ENCODE results near the gene COG2.
"Not testable (repeated sequence)": the region's sequence is repeated elsewhere in the genome, so short reads cannot be mapped to it uniquely, and the experiment has no call there.

COG2 gene, protein sequence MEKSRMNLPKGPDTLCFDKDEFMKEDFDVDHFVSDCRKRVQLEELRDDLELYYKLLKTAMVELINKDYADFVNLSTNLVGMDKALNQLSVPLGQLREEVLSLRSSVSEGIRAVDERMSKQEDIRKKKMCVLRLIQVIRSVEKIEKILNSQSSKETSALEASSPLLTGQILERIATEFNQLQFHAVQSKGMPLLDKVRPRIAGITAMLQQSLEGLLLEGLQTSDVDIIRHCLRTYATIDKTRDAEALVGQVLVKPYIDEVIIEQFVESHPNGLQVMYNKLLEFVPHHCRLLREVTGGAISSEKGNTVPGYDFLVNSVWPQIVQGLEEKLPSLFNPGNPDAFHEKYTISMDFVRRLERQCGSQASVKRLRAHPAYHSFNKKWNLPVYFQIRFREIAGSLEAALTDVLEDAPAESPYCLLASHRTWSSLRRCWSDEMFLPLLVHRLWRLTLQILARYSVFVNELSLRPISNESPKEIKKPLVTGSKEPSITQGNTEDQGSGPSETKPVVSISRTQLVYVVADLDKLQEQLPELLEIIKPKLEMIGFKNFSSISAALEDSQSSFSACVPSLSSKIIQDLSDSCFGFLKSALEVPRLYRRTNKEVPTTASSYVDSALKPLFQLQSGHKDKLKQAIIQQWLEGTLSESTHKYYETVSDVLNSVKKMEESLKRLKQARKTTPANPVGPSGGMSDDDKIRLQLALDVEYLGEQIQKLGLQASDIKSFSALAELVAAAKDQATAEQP

DNA sequence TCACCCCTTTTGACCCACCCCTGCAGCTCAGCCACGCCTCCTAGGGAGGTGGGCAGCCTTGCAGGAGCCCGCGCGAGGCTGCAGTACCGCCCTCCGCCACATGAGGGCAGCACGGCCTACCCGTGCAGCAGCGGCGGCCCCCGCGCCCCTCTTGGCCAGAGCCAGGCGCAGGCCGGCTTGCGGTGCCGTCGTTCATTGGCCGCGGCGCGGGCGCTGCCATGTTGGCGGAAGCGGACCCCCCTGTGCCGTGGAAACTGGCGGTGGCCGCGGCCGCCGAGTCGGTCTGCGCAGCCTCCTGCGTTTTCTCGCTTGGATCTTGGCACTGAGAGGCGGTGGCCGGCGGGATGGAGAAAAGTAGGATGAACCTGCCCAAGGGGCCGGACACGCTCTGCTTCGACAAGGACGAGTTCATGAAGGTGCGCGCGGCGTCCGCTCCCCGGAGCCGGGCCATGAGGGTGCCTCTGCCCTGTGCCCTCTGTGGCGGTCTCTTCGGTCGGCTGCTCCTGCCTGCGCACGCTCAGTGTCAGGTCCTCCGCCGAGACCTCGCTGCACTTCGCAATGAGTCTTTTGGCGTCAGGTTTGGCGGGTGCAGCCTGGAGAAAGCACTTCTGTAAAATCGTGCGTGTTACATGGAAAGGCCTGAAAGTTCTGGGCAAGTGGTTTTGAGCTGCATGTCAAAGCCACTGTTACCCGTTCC lies at the start of gene COG2:
Gene COG2, plus strand, starts transcription at position 219 of the 697 bp plus-strand sequence. Its CDS starts 126 bp downstream, at position 345.
- peak; percentile 79 to 88 for DNase-seq

DNA sequence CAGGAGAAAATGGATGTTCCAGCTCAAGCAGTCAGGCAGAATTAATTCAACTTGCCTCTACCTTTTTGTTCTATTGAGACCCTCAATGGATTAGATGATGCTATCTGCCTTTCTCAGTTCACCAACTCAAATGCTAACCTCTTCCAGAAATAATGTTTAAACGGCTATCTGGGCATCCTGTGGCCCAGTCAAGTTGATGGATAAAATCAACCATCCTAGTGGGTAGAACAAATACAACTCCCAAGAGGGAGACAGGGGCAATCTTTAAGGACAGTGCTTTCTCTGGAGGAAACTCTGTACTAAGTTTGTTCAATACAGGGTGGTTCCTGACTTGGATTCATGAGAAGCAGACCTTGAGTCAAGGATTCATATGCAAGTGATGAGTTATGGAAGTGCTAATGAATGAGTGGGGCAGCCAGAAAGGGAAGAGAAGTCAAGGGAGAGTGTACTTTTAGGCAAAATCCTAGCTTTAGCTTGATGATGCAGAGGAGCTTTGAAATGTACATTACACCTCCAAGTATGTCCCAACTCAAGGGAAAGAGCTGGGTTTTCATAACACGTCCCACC lies 49.4 kb upstream of the COG2 start:
- no peak for DNase-seq

DNA sequence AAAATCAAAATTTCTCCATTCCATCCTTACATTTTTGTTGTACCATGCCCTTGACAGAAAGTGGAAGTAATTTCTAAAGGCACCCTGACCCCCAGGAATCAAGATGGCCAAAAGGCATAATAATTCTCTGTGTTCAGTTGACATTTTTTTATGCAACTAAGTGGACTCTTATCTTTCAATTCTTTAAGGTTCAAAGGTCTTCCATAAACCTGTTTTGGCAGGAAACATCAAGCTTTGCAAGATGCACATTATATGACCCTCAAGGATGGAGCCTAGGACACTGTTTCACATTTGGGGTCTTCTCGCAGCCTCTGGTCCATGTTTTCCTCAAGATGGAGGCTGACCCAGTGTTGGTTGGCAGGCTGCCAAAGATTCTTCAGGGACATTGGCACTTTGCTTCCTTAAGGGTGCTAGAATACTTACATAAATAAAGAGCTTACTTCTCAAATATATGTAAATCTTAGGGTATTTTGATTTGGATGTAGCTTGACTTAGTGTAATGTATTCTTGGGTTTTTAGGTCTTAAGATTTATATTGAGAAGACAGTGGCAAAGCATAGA lies 48.0 kb upstream of the COG2 start:
- no peak for DNase-seq

DNA sequence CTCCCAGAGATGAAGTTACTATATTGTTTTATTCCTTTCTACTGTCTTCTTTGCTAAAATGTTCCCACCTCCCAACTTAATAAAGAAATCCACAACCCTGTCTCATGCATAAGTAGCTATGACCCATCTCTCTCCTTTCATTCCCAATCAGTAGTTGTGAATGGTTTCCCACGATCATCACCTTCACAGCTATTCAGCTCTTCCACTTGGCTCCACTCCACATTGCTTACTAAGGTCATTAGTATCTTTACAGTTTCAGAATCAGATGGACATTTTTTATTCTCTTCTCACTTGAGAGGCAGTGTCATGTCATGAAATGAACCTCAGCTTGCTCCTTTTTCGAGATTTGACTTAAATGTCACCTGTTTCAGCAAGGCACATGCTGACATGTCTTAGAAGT lies 47.1 kb upstream of the COG2 start:
- no peak for DNase-seq

DNA sequence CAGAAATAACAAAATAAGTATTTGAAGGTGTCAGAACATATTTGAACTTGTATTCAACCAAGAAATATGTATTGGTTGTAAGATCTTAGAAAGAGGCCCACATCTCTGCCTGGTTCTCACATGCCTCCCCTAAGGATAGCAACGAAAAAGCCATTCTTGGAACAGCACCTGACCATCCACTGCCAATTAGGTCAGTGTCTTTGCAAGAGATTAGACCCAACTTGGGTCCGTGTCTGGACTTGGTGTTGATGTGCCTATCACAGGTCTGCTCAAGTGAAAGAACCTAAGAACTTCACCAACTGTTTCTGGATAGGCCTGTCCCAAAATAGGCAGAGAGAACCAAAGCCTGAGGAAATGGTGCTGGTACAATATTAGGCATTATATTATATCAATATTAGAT lies 46.0 kb upstream of the COG2 start:
- no peak for DNase-seq

DNA sequence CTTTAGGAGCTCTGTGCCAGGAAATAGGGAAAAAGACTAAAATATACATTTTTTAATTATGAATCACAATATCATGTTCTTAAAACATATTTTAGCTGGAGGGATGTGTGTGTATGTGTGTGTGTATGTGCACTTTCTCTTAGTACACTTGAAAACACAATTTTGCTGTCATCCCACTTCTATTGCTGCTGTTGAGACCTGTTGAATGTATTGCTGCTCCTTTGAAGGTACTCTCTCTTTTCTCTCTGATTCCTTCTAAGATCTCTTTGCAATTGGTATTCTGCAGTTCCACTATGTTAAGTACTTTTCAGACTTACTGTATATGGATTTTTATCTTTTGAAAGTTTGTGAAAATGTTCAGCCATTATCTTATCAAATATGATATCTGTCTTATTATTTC lies 43.5 kb upstream of the COG2 start:
- no peak for DNase-seq

DNA sequence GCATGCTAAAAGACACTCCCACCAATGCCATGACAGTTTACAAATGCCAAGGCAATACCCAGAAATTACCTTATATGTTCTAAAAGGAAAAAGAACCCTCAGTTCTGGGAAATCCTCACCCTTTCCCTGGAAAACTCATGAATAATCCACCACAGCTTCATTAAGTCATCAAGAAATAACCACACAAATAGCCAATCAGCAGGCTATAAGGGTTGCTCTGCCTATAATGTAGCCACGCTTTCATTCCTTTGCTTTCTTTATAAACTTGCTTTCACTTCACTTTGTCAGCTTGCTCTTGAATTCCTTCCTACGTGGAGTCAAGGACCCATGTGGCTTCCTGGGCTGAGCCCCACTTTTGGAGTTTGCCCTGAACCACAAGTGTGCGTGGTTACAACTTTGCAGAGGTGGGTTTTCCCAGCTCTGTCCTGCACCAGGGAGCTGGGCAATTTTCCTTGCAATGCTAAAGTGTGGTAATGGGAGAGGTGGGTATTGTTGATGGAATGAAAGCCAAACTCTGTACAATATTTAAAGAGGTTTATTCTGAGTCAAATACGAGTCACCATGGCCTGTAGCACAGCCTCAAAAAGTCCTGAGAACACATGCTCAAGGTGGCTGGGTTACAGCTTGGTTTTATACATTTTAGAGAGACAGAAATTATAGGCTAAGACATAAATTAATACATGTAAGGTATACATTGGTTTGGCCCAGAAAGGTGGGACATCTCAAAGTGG lies 42.2 kb upstream of the COG2 start:
- no peak for DNase-seq

DNA sequence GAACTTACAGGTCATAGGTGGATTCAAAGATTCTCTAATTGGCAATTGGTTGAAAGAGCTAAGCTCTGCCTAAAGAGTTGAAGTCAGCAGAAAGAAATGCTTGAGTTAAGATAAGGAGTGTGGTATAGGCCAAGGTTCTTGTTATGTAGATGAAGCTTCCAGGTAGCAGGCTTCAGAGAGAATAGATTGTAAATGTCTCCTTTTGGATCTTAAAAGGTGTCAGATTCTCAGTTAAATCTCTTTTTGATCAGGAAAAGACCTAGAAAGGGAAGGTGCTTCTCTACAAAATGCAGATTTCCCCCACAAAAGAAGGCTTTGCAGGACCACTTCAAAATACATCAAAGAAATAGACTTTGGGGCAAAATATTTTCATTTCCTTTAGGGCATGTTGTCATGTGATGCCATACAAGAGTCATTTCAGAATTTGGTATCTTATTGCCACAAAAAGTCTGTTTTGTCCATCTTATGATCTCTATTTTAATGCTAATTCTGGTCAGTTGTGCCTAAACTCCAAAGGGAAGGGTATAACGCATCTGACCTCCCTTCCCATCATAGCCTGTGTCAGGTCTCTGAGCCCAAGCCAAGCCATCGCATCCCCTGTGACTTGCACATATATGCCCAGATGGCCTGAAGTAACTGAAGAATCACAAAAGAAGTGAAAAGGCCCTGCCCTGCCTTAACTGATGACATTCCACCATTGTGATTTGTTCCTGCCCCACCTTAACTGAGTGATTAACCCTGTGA lies 41.5 kb upstream of the COG2 start:
- DNase-seq, result not testable (repeated sequence)

DNA sequence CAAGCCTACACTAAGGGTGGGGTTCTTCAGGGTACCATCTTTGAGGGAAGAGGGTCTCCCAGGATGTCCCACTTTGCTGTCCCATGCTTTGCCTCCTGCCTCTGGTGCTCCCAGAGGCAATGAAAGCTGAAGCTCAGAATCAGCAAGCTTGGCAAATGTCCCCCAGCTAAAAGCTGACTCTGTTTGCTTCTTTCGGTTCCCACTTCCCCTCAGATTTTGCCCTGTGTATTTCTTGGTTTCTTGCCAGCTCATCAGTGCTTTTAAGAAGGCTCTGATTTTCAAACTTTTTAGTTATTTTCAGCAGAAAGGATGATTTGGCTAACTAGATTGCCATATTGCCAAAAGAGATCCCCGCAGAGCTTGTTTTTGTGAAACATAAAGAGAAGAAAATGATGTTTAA lies 33.1 kb upstream of the COG2 start:
- DNase-seq, result no peak

DNA sequence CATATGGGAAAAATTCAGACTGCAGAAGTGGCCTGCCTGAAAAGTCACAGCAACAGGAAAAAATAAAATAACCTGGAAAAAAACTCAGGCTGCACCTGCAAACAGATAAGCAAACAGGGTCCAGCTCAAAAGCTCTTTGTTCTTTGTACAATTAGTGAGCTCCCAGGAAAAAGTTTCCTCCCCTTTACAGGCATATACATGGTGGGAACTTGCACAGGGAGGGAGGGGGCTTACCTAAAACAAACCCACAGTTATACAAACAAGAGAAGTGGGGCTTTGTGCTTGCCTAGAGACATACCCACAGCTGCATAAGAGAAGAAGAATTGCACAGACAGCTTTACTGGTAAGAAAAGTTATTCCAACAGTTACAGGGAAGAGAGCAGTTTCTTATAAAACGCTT lies 31.7 kb upstream of the COG2 start:
- DNase-seq, result no peak

DNA sequence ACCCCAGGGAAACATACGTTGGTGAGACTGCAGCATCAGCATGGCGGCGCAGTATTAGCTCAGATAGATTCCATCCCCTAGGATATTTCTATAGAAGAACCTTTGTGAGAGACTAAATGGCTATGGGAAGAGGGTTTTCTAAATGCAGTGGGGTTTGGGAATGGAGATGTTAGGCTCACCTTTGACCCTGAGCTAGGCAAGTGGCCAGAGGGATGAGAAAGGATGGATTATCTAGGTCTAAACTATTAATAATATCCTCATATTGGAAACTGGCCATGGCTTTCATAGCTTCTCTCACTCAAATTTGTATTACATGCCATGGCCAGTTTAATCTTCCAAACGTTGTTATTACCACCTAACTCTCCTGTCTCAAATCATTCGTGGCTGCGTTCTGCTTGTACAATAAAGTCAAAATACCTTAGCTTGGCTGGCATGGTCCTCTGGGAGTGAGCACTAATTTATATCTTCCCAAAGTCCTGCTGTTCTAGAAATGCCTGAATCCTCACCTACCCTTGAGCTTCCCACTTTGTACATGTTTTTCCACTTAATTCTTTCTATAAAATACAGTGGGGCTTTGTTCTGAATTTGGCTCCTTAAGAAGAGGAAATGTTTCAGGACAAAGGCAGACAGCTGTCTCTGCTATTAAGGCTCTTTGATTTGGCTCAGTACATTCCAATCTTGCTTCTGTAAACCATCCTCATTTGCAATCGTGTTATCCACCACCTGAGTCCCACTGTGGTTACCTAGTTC lies 31.0 kb upstream of the COG2 start:
- no peak for DNase-seq

DNA sequence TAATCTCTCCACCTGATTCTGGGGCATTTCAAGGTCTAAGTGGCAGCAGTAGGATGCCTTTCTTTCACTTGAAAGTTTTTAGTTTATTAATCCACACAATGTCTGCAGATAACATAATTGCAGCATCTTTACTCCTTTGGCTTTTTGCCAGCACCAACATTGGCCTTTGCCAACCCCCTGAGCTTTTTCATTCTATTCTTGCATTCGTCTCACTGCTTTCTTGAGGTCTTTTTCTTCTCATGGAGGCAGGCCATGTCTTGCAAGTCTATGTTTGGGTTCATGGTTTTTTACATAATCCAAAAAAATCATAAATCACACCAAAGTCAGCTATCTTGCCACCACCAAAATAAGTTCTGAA lies 30.4 kb upstream of the COG2 start:
- no peak for DNase-seq

DNA sequence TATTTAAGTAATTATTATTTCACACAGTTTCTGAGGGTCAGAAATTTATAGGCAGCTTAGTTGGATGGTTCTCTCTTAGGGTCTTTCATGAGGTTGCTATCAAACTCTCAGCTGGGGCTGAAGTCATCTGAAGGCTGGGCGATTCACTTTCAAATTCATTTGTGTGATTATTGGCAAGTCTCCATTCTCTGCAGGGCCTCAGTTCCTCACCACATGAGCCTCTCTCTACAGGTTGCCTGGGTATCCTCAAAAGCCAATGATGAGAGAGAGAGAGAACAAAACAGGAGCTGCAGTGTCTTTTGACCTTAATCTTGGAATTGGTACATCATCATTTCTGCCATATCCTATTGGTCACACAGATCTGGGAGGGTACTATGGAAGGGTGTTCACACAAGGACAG lies 29.6 kb upstream of the COG2 start:
- no peak for DNase-seq

DNA sequence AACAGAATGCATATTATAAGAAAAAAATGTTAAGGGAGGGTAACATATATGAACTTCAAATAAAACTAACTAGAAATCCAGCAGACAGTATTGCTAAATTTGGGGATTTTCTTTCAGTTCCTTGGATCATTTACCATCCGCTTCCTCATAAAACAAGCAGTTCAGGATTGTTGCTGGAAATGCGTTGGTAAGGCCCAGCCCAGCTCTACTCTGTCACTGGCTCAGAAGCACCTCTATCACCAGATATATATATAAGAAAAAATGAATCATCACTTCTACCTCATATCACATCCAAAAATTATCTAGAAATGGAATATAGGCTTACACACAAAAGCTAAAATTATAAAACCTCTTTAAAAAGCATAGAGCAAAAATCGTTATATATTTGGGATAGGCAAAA lies 28.2 kb upstream of the COG2 start:
- DNase-seq, result no peak

DNA sequence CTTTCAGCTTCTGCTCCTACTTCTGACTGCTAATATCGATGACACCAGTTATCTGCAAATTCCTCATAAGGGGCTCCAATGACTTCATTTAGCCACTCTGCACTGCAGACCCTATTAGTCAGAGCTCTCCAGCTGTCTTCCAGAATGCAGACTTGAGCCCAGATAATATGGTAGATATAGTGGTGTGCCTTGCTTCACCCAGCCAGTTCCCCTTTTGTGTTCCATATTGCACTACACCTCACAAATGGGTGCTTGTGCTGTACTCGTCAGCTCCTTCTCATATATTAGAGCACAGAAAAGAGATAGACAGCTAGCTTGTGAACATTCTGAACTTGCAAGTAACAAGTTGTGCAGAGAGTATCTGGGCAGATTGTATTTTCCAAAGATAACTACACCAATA lies 23.7 kb upstream of the COG2 start:
- DNase-seq, result no peak

DNA sequence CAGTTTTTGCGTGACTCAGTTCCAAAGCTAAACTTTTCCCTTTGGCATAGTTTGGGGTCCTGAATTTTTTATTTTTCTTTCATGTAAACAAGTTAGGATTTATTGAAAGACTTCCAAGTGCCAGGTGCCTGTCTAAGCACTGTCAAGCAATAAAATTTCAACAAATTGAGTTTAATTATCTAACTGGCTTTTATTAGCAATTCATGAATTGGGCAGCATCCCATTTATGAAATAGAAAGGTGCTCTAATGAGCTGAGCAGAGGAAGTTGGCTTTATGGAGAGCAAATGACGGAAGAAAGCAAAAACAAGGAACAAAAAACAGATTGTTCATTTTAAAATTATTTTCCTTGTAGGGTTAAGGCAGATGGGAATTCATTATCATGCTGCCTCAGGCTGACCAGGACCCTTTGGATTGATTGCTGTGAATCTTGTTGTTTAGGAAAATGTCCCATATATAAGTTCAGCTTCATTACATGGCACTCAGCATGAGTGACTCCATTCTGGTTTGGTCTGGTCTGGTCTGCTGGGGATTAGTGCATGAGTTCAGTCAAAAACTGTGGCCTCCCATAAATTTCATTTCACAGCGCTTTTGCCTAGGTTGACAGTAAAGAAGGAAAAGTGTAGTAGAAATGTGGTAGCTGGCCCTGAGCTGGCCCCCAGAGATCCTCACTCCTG lies 21.5 kb upstream of the COG2 start:
- DNase-seq, result no peak

DNA sequence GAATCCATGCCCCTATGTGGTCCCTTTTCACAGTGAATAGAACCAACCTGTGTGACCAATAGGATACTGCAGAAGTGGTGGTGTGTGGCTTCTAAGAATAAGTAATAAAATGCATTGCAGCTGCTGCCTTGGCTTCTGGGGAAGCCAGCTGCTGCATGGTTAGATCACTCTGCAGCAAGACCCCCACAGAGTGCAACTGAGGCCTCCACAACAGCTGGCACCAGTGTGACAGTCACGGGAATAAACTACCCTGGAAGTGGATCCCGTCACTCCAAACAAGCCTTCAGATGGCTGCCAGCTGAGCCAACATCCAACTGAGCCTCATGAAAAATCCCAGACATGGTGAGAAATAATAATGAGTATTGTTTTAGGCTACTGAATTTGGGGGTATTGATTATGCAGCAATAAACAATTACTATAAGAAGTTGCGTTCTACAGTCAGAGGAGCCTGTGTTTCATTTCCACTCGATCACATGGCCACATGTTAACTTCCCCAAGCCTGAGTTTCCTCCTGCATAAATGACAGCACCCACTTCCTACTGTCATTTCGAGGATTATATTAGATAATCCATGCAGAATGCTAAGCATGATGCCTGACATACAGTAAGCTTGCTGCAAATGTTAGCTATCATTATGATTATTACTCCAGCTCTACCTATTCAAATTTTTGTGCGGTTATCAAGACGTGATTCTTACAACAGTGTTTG lies 20.8 kb upstream of the COG2 start:
- DNase-seq, result no peak

DNA sequence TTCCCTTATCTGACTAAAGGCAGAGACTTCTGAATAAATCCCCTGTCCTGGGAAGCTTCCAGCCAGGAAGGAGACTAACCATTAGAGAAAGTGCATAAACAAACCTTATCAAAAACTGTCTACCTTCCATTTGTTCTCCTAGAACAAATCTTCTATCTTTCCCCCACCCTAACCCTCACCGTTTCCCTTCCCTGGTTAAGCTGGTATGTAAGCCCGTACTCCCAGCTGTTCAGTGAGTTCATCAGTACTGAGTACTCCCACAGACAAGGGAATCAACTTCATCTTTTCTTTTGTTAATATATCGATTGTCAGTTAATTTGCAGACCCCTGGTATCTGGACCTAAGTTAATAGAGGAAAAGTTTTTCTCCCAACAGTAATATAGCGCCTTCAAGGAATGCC lies 20.1 kb upstream of the COG2 start:
- no peak for DNase-seq

DNA sequence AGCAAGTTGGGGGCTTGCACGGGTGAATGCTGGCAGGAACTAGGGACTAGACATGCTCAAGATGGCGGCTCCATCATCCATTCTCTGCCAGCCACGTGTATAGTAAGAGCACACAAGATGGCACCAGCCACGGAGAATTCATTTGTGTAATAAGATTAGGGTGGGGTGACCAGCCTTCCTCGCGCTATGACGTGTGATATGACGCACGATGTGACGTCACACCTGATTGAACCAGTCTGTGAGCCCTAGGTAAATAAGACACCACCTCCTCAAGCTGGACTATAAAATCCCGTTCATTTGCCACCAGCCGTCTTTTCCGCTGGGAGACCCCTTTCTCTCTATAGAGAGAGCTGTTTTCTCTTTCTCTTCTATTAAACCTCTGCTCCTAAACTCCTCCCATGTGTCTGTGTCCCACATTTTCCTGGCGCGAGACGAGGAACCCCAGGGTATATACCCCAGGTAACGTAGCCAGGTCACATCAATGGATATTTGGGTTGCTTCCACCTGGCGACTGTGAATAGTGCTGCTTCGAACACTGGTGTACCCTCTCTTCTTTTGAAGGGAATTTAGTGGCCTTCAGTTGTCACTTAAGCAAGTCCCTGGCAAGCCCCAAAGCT lies 18.1 kb upstream of the COG2 start:
- no peak for DNase-seq
